HFFc6 (cell line): Measurements from ENCODE around the gene TMTC3. TPM values are rescaled to one million over a fixed set of nuclear protein-coding genes. Genes with fewer than 3 reads are reported as not detected.

ENCODE experiments used
- DNase-seq: peaks from one replicate; pipeline ENCODE4 v3.0.0-alpha.2; 2018
- H3K27ac Mint-ChIP-seq: 2 replicates; pipeline ENCODE4 v1.8.0; 2020; ENCODE audit warnings: mild to moderate bottlenecking, mixed read lengths
- H3K27me3 Mint-ChIP-seq: 2 replicates; pipeline ENCODE4 v1.8.0; 2021; ENCODE audit warnings: mild to moderate bottlenecking, moderate library complexity, mixed read lengths; ENCODE audit not compliant: insufficient read depth
- H3K36me3 Mint-ChIP-seq: 2 replicates; pipeline ENCODE4 v1.8.0; 2021; ENCODE audit warnings: low read depth, mixed read lengths
- H3K4me1 Mint-ChIP-seq: 2 replicates; pipeline ENCODE4 v1.8.0; 2020; ENCODE audit warnings: low read depth, mixed read lengths
- H3K4me3 Mint-ChIP-seq: 2 replicates; pipeline ENCODE4 v1.8.0; 2020; ENCODE audit warnings: mild to moderate bottlenecking, moderate library complexity, mixed read lengths
- H3K9me3 Mint-ChIP-seq: 2 replicates; pipeline ENCODE4 v1.8.0; 2020; ENCODE audit warnings: mild to moderate bottlenecking, mixed read lengths
- total RNA-seq, 6 experiments: library from RNA; stranded (reverse); fragmentation: NEBNext Ultra II Directional; extraction: Animal tissue kit (Norgen Biotek cat#: 25700); gene quantifications; 2 replicates in 1 of 6; 3 replicates in 5 of 6; pipeline ENCODE4 v1.2.3, GENCODE V29; 2021
- TF ChIP-seq, protein P1 (sequence below): fragments of 200-600 bp; sonication (generic); IDR thresholded peaks from 2 replicates; pipeline ENCODE4 v1.5.0; 2021; ENCODE audit warnings: antibody characterized with exemption, mild to moderate bottlenecking

TMTC3 gene
- total RNA-seq, 6 experiments from 2014 or later: 41.3 to 48.9 (median 46.3) TPM

DNA sequence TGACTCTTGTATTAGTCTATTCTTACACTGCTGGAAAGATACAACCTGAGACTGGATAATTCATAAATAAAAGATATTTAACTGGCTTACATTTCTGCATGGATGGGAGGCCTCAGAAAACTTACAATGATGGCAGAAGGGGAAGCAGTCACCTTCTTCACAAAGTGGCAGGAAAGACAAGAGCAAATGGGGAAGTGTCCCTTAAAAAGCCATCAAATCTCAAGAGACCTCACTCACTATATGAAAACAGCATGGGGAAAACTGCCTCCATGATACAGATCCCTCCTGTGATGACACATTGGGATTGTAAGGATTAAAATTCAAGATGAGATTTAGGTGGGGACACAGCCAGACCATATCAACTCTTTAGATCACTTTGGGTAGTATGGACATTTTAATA lies 83.7 kb downstream of the TMTC3 start:
- peaks cover 5% of the 10 kb centered on the region for H3K9me3 Mint-ChIP-seq
- H3K27me3 Mint-ChIP-seq: no peaks in the 10 kb centered on the region
- TF ChIP-seq, protein P1, sequence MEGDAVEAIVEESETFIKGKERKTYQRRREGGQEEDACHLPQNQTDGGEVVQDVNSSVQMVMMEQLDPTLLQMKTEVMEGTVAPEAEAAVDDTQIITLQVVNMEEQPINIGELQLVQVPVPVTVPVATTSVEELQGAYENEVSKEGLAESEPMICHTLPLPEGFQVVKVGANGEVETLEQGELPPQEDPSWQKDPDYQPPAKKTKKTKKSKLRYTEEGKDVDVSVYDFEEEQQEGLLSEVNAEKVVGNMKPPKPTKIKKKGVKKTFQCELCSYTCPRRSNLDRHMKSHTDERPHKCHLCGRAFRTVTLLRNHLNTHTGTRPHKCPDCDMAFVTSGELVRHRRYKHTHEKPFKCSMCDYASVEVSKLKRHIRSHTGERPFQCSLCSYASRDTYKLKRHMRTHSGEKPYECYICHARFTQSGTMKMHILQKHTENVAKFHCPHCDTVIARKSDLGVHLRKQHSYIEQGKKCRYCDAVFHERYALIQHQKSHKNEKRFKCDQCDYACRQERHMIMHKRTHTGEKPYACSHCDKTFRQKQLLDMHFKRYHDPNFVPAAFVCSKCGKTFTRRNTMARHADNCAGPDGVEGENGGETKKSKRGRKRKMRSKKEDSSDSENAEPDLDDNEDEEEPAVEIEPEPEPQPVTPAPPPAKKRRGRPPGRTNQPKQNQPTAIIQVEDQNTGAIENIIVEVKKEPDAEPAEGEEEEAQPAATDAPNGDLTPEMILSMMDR: no peak
- H3K4me3 Mint-ChIP-seq: no peak overlapping the region
- DNase-seq: no peak
- peaks cover 6% of the 10 kb centered on the region for H3K4me1 Mint-ChIP-seq
- H3K36me3 Mint-ChIP-seq: peaks cover 27% of the 10 kb centered on the region
- H3K27ac Mint-ChIP-seq: no peak overlapping the region

DNA sequence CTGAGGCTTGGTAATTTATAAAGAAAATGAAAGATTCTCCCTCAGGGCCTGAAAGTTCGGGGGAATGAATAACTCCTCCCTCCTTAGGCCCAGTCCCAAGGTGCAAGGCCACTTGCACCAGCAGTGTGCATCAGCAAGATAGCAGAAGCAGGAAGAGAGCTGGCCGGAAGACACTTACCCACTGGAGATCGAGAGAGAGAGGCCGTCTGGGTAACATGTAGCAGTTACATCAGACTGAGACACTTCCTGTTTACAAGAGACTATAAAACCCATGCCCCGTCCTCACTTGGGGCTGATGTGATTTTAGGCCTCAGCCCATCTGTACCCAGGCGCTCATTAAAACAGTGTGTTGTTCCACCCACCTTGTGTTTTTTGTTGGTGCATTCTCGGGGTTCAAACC lies 85.2 kb downstream of the TMTC3 start:
- H3K27ac Mint-ChIP-seq: no peak overlapping the region

DNA sequence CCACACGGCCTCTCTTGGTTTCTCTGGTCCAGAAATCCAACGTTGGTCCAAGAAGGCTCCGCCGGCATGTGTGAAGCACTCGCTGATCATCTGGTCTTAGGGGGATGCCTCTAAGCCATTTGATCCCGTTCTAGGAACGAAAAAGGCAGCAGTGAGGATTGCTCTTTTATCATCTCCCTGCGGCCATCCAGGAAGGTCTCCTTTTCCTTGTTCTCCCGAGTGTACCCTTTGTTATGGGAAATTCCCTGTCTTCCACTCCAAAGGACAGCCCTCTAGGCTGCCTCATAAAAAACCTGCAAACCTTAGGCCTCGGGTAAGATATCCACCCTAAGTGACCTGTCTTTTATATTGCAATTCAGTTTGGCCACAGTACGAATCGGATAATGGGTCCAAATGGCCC lies 85.8 kb downstream of the TMTC3 start:
- H3K4me3 Mint-ChIP-seq: no peak overlapping the region
- DNase-seq: no peak
- no peaks in the 10 kb centered on the region; the same call in 1 of the 2 replicates for H3K9me3 Mint-ChIP-seq
- no peak overlapping the region for H3K27ac Mint-ChIP-seq
- H3K27me3 Mint-ChIP-seq: no peaks in the 10 kb centered on the region
- H3K36me3 Mint-ChIP-seq: peaks cover 14% of the 10 kb centered on the region
- peaks cover 6% of the 10 kb centered on the region for H3K4me1 Mint-ChIP-seq
- TF ChIP-seq, protein P1: no peak

More for the DNA sequence above, 85.2 kb downstream of the TMTC3 start:
- Mint-ChIP-seq H3K27me3 (no peaks in the 10 kb centered on the region), H3K36me3 (peaks cover 16% of the 10 kb centered on the region), H3K4me1 (peaks cover 6% of the 10 kb centered on the region), H3K4me3 (no peak overlapping the region), H3K9me3 (no peaks in the 10 kb centered on the region; the same call in 1 of the 2 replicates)
- TF ChIP-seq, protein P1: no peak
- no peak for DNase-seq

DNA sequence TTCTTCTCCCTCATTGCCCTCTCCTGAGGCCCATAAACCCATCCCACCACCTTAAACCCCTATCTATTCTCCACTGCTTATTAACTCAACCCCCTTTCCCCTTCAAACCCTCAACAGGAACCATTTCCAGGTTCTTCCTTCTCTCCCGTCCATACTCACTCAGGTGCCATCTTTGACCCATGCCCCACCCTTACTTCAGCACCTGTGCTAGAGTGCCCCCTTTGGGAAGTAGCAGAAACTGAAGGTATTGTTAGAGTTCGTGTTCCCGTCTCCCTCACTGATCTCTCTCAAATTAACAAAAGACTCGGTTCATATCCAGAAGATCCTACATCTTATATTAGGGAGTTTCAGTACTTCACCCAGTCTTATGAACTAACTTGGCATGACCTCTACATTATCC lies 86.6 kb downstream of the TMTC3 start:
- TF ChIP-seq, protein P1: 0 out of 2 replicates have a peak, but pooled peaks have one; percentile 13
- Mint-ChIP-seq H3K27ac (no peak overlapping the region), H3K9me3 (no peaks in the 10 kb centered on the region; the same call in 1 of the 2 replicates), H3K4me3 (no peak overlapping the region), H3K27me3 (no peaks in the 10 kb centered on the region), H3K36me3 (peaks cover 14% of the 10 kb centered on the region), H3K4me1 (peaks cover 6% of the 10 kb centered on the region)
- DNase-seq: no peak

DNA sequence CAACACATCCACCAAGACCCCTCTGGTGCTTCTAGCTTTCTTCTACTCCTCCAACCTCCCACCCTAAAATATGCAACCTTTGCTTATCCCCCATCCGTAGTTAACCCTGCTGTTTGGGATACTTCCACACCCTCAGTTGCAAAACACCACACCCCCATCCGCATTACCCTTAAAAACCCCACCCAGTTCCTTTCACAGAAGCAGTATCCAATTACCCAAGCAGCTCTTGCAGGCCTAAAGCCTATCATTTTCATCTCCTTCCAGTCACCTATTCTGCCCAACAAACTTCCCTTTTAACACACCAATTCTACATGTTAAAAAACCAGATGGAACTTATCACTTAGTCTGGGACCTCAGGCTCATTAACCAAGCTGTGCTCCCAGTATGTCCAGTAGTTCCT lies 88.2 kb downstream of the TMTC3 start:
- H3K36me3 Mint-ChIP-seq: peaks cover 10% of the 10 kb centered on the region; the same call in 1 of the 2 replicates
- peaks cover 6% of the 10 kb centered on the region for H3K4me1 Mint-ChIP-seq
- H3K27ac Mint-ChIP-seq: no peak overlapping the region
- H3K9me3 Mint-ChIP-seq: no peaks in the 10 kb centered on the region; the same call in 1 of the 2 replicates
- H3K27me3 Mint-ChIP-seq: no peaks in the 10 kb centered on the region
- H3K4me3 Mint-ChIP-seq: no peak overlapping the region
- TF ChIP-seq, protein P1: no peak
- no peak for DNase-seq
